ENCODE measurements around the gene SMYD3.

Gene SMYD3

DNA sequence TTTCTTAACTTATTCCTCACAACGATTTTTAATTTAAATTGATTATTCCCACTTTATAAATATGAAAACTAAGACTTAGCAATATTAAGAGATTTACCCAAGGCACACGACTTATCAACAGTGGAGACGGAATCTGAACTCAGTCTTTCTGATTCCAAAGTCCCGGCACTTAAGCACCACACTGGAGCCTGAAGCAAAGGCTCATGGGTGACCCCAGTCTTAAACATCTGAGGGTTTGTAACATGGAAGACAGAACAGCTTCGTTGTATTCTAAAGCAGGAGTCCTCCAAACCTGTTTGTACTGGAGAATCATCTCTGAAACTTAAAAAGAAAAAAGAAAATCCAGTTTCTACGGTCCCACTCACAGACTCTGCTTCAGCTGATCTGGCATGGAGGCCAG lies 519.5 kb downstream of the SMYD3 start:
- no peaks in the 10 kb centered on the region for H3K9me3 ChIP-seq (ENCODE audit: insufficient read depth, low read length, severe bottlenecking)
- ATAC-seq (ENCODE audit: insufficient read depth, low read depth) (no peak), DNase-seq (no peak)
- H3K9ac ChIP-seq (ENCODE audit: low read depth, low read length): no peak overlapping the region
- TF ChIP-seq, protein P1, sequence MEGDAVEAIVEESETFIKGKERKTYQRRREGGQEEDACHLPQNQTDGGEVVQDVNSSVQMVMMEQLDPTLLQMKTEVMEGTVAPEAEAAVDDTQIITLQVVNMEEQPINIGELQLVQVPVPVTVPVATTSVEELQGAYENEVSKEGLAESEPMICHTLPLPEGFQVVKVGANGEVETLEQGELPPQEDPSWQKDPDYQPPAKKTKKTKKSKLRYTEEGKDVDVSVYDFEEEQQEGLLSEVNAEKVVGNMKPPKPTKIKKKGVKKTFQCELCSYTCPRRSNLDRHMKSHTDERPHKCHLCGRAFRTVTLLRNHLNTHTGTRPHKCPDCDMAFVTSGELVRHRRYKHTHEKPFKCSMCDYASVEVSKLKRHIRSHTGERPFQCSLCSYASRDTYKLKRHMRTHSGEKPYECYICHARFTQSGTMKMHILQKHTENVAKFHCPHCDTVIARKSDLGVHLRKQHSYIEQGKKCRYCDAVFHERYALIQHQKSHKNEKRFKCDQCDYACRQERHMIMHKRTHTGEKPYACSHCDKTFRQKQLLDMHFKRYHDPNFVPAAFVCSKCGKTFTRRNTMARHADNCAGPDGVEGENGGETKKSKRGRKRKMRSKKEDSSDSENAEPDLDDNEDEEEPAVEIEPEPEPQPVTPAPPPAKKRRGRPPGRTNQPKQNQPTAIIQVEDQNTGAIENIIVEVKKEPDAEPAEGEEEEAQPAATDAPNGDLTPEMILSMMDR (IDR thresholded peaks at IDR 0.05; ENCODE audit: borderline replicate concordance, extremely low read depth, low read length, poor library complexity, severe bottlenecking): no peak
- no peak for TF ChIP-seq EZH2 (IDR thresholded peaks at IDR 0.05; ENCODE audit: borderline replicate concordance, low read depth, low read length, severe bottlenecking)
- no peaks in the 10 kb centered on the region for H3K79me2 ChIP-seq (ENCODE audit: insufficient read depth, low read length)
- no peak overlapping the region for H3K4me2 ChIP-seq (ENCODE audit: insufficient read depth, low read length)
- H3K4me3 ChIP-seq (ENCODE audit: low read depth in 1 of 2, low read length in 2 of 2): no peak overlapping the region
- H2AFZ ChIP-seq (ENCODE audit: low read depth, low read length): no peak overlapping the region
- no peaks in the 10 kb centered on the region for H3K27me3 ChIP-seq (ENCODE audit: insufficient read depth, low read length, poor library complexity)
- H3K4me1 ChIP-seq (ENCODE audit: insufficient read depth, low read length): no peaks in the 10 kb centered on the region
- H4K20me1 ChIP-seq (ENCODE audit: insufficient read depth, low read length): no peaks in the 10 kb centered on the region
- H3K27ac ChIP-seq (ENCODE audit: low read length): no peak overlapping the region
- no peaks in the 10 kb centered on the region for H3K36me3 ChIP-seq (ENCODE audit: insufficient read depth, low read length)

GRCh38 chr1:245987219-245987545 lies 519.9 kb downstream of the SMYD3 start:
- H3K4me2 ChIP-seq (ENCODE audit: insufficient read depth, low read length): no peak overlapping the region

DNA sequence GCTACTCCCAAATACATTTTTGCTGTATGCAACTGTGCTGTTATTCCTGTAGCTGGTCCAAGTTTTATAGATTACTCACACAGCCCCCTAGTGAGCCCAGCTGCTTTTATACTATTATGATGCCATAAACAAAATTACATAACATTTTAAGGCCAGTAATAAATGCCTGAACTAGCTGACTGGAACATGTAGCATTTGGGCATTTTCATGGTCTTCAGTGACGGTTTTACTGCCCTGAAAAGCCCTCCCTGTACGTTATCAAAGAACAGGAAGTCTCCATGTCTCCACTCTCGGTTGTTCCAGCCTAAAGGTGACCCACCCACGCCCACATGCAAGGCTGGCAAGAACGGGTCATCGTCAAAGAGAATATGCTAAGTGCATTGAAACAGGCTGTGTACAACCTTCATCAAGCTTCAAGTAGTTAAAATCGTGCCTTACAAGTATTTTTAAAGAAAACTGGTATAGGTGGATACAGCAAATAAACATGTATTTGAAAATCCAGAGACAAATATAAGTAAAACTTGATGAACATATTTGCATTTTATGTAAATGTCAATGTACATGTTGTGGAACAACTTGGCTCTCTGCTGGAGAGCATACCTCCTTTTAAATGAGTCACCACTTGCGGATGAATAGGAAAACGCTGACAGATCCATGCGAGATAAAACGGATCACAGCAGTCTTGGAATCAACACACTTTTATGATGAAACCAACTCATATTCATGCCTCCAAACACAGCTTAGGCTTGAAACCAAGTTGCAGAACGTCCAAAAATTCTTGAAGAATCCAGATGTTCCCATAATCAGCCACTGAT lies 520.5 kb downstream of the SMYD3 start:
- ATAC-seq (ENCODE audit: insufficient read depth, low read depth): no peak
- Histone ChIP-seq H4K20me1 (ENCODE audit: insufficient read depth, low read length) (no peaks in the 10 kb centered on the region), H3K4me1 (ENCODE audit: insufficient read depth, low read length) (no peaks in the 10 kb centered on the region), H3K9me3 (ENCODE audit: insufficient read depth, low read length, severe bottlenecking) (no peaks in the 10 kb centered on the region), H3K4me3 (ENCODE audit: low read depth in 1 of 2, low read length in 2 of 2) (no peak overlapping the region), H3K36me3 (ENCODE audit: insufficient read depth, low read length) (no peaks in the 10 kb centered on the region), H3K9ac (ENCODE audit: low read depth, low read length) (no peak overlapping the region), H2AFZ (ENCODE audit: low read depth, low read length) (no peak overlapping the region), H3K79me2 (ENCODE audit: insufficient read depth, low read length) (no peaks in the 10 kb centered on the region), H3K27ac (ENCODE audit: low read length) (no peak overlapping the region), H3K4me2 (ENCODE audit: insufficient read depth, low read length) (no peak overlapping the region), H3K27me3 (ENCODE audit: insufficient read depth, low read length, poor library complexity) (no peaks in the 10 kb centered on the region)
- TF ChIP-seq, protein P1 (IDR thresholded peaks at IDR 0.05; ENCODE audit: borderline replicate concordance, extremely low read depth, low read length, poor library complexity, severe bottlenecking): no peak
- no peak for TF ChIP-seq EZH2 (IDR thresholded peaks at IDR 0.05; ENCODE audit: borderline replicate concordance, low read depth, low read length, severe bottlenecking)
- no peak for DNase-seq

More at GRCh38 chr1:245987219-245987545, 519.9 kb downstream of the SMYD3 start:
- no peak for DNase-seq
- H3K27me3 ChIP-seq (ENCODE audit: insufficient read depth, low read length, poor library complexity): no peaks in the 10 kb centered on the region
- H3K4me3 ChIP-seq (ENCODE audit: low read depth in 1 of 2, low read length in 2 of 2): no peak overlapping the region
- H3K27ac ChIP-seq (ENCODE audit: low read length): no peak overlapping the region
- H3K79me2 ChIP-seq (ENCODE audit: insufficient read depth, low read length): no peaks in the 10 kb centered on the region
- no peak overlapping the region for H3K9ac ChIP-seq (ENCODE audit: low read depth, low read length)
- TF ChIP-seq EZH2 (IDR thresholded peaks at IDR 0.05; ENCODE audit: borderline replicate concordance, low read depth, low read length, severe bottlenecking): no peak
- TF ChIP-seq, protein P1 (IDR thresholded peaks at IDR 0.05; ENCODE audit: borderline replicate concordance, extremely low read depth, low read length, poor library complexity, severe bottlenecking): no peak
- H3K36me3 ChIP-seq (ENCODE audit: insufficient read depth, low read length): no peaks in the 10 kb centered on the region
- no peak for ATAC-seq (ENCODE audit: insufficient read depth, low read depth)
- no peaks in the 10 kb centered on the region for H3K4me1 ChIP-seq (ENCODE audit: insufficient read depth, low read length)
- no peaks in the 10 kb centered on the region for H4K20me1 ChIP-seq (ENCODE audit: insufficient read depth, low read length)
- no peaks in the 10 kb centered on the region for H3K9me3 ChIP-seq (ENCODE audit: insufficient read depth, low read length, severe bottlenecking)
- no peak overlapping the region for H2AFZ ChIP-seq (ENCODE audit: low read depth, low read length)

All from DND-41 (cell line).